ENCODE measurements around the gene TCP10L.

- no peak for TF ChIP-seq TAF1 (IDR thresholded peaks at IDR 0.05; ENCODE audit: low read depth)
- TF ChIP-seq FOXM1 (IDR thresholded peaks at IDR 0.05; ENCODE audit: borderline replicate concordance, low read depth) = no peak
- TF ChIP-seq YY1 (IDR thresholded peaks at IDR 0.05; ENCODE audit: low read depth) = no peak
- TF ChIP-seq EP300 (IDR thresholded peaks at IDR 0.05; ENCODE audit: borderline replicate concordance) = no peak
- no peak for TF ChIP-seq CEBPB (IDR thresholded peaks at IDR 0.05)
Observed at GRCh38 chr21:32585042-32585710, at the start of gene TCP10L.
